Thyroid gland (tissue), 4 donors: ENCODE results near the gene S100A2.
"Not testable (repeated sequence)": the region's sequence is repeated elsewhere in the genome, so short reads cannot be mapped to it uniquely, and the experiment has no call there.

ENCODE experiments used
- POLR2A ChIP-seq, 2 donors: fragments of 450-650 bp; IDR thresholded peaks; one replicate each; pipeline ENCODE4 v1.6.1; 2017; ENCODE audit warnings: antibody characterized with exemption in 2 of 2, mild to moderate bottlenecking in 2 of 2, moderate library complexity in 1 of 2
- TF ChIP-seq, protein P1 (sequence below), 6 experiments: fragments of 200-600 bp in 3 of 6; fragments of 450-650 bp in 3 of 6; sonication (generic) in 3 of 6; IDR thresholded peaks; one replicate each; pipeline ENCODE4 v1.5.1; 2016 to 2019; ENCODE audit warnings: antibody characterized with exemption in 6 of 6, mild to moderate bottlenecking in 2 of 6, inconsistent platforms in 1 of 6, moderate library complexity in 1 of 6

- TF ChIP-seq, protein P1, sequence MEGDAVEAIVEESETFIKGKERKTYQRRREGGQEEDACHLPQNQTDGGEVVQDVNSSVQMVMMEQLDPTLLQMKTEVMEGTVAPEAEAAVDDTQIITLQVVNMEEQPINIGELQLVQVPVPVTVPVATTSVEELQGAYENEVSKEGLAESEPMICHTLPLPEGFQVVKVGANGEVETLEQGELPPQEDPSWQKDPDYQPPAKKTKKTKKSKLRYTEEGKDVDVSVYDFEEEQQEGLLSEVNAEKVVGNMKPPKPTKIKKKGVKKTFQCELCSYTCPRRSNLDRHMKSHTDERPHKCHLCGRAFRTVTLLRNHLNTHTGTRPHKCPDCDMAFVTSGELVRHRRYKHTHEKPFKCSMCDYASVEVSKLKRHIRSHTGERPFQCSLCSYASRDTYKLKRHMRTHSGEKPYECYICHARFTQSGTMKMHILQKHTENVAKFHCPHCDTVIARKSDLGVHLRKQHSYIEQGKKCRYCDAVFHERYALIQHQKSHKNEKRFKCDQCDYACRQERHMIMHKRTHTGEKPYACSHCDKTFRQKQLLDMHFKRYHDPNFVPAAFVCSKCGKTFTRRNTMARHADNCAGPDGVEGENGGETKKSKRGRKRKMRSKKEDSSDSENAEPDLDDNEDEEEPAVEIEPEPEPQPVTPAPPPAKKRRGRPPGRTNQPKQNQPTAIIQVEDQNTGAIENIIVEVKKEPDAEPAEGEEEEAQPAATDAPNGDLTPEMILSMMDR (IDR thresholded peaks at IDR 0.05), result not testable (repeated sequence)
- not testable (repeated sequence) for TF ChIP-seq POLR2A (IDR thresholded peaks at IDR 0.05)
These were observed 9.4 kb upstream of the S100A2 start for GRCh38 chr1:153575081-153575491.
